Adipocyte (in vitro differentiated cells): ENCODE results near the gene OR4K13.

ENCODE experiments used
- DNase-seq: peaks from one replicate; pipeline ENCODE4 v3.0.0-alpha.2; 2015; ENCODE audit warnings: low read depth
- H3K27me3 ChIP-seq: replicated peaks from 2 replicates; pipeline ENCODE4 v1.7.0; 2013; ENCODE audit warnings: mild to moderate bottlenecking, low read length, moderate library complexity; ENCODE audit not compliant: control insufficient read depth, insufficient read depth
- H3K36me3 ChIP-seq: 2 replicates; pipeline ENCODE4 v1.7.0; 2013; ENCODE audit warnings: low read length, mild to moderate bottlenecking, moderate library complexity; ENCODE audit not compliant: control insufficient read depth, insufficient read depth, severe bottlenecking
- H3K4me1 ChIP-seq: 2 replicates; pipeline ENCODE4 v1.7.0; 2013; ENCODE audit warnings: mild to moderate bottlenecking, low read length, moderate library complexity; ENCODE audit not compliant: control insufficient read depth, insufficient read depth
- H3K4me3 ChIP-seq: 2 replicates; pipeline ENCODE4 v1.7.0; 2013; ENCODE audit warnings: mild to moderate bottlenecking, low read length, moderate library complexity
- H3K9ac ChIP-seq: 2 replicates; pipeline ENCODE4 v1.7.0; 2013; ENCODE audit warnings: mild to moderate bottlenecking, low read length, moderate library complexity
- H3K9me3 ChIP-seq: 2 replicates; pipeline ENCODE4 v1.7.0; 2013; ENCODE audit warnings: mild to moderate bottlenecking, low read length, moderate library complexity; ENCODE audit not compliant: control insufficient read depth

OR4K13 gene

DNA sequence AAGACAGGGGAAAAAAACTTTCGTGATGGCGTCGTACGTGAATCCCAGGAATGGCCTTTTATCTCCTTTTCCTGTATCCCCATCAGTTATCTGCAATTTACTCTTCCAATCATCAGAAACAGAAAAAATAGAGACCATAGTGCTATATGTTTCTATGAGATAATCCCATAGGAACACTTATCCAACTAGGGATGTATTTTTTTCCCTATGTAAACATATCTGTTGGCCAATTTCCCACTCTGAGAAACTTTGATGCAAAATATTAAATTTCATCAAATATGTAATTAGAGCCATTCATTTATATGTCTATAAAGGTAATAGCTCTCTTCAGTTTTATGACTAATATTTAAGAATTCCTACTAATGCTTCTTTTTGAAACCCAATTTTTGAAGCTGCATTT, at the start of gene OR4K13:
OR4K13 (minus strand) TSS at position 101 of the 400 bp plus-strand sequence. CDS start 1,280 bp downstream, outside the sequence.
- Histone ChIP-seq H3K27me3 (no peaks in the 10 kb centered on the region), H3K4me3 (no peak within 1 kb of the TSS), H3K9ac (no peak within 1 kb of the TSS), H3K9me3 (no peaks in the 10 kb centered on the region), H3K36me3 (no peaks in the 10 kb centered on the region), H3K4me1 (no peaks in the 10 kb centered on the region)
- DNase-seq: no peak

DNA sequence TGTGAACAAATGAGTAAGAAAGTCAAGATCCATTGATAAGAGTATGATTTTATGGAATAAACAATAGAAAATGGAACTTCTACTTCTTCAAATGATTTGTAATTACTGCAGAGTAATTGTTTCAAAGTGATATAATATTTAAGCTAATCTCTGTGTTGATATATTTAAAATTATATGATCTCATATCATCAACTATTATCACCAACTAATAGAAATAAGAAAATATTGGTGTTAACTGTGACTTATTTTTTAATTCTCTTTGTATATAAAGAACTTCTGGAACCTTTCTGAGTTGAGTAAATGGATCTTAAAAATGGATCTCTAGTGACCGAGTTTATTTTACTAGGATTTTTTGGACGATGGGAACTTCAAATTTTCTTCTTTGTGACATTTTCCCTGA, 23.9 kb upstream of the OR4K13 start, which contains the start of gene OR4L1:
OR4L1 (plus strand) TSS at position 301 of the 400 bp plus-strand sequence; CDS start at position 301, 0 bp downstream.
- Histone ChIP-seq H3K36me3 (no peaks in the 10 kb centered on the region), H3K4me1 (no peaks in the 10 kb centered on the region), H3K9me3 (no peaks in the 10 kb centered on the region), H3K9ac (no peak within 1 kb of the TSS), H3K4me3 (no peak within 1 kb of the TSS), H3K27me3 (no peaks in the 10 kb centered on the region)
- DNase-seq: no peak

GRCh38 chr14:20048202-20048601, 12.4 kb upstream of the OR4K13 start:
- no peaks in the 10 kb centered on the region for H3K36me3 ChIP-seq
- no peak for DNase-seq
- no peaks in the 10 kb centered on the region for H3K4me1 ChIP-seq
- H3K9me3 ChIP-seq: no peaks in the 10 kb centered on the region
- H3K27me3 ChIP-seq: no peaks in the 10 kb centered on the region
- H3K4me3 ChIP-seq: no peak overlapping the region
- H3K9ac ChIP-seq: no peak overlapping the region

- no peaks in the 10 kb centered on the region for H3K4me1 ChIP-seq
- H3K9ac ChIP-seq: no peak overlapping the region
- no peak for DNase-seq
- H3K4me3 ChIP-seq: no peak overlapping the region
- no peaks in the 10 kb centered on the region for H3K36me3 ChIP-seq
- H3K9me3 ChIP-seq: no peaks in the 10 kb centered on the region
- no peaks in the 10 kb centered on the region for H3K27me3 ChIP-seq
These were observed 8.4 kb upstream of the OR4K13 start for GRCh38 chr14:20044243-20044642.

- no peaks in the 10 kb centered on the region for H3K27me3 ChIP-seq
- H3K4me1 ChIP-seq: no peaks in the 10 kb centered on the region
- H3K9me3 ChIP-seq: no peaks in the 10 kb centered on the region
- H3K4me3 ChIP-seq: no peak overlapping the region
- H3K9ac ChIP-seq: no peak overlapping the region
- no peaks in the 10 kb centered on the region for H3K36me3 ChIP-seq
- no peak for DNase-seq
These were observed 389 bp downstream of the OR4K13 start for GRCh38 chr14:20035449-20035848.

- Histone ChIP-seq H3K9ac (no peak overlapping the region), H3K9me3 (no peaks in the 10 kb centered on the region), H3K4me3 (no peak overlapping the region), H3K27me3 (no peaks in the 10 kb centered on the region), H3K36me3 (no peaks in the 10 kb centered on the region), H3K4me1 (no peaks in the 10 kb centered on the region)
- DNase-seq: no peak
These were observed 4.8 kb downstream of the OR4K13 start for GRCh38 chr14:20031058-20031457.

- Histone ChIP-seq H3K36me3 (no peaks in the 10 kb centered on the region), H3K4me3 (no peak within 1 kb of the TSS), H3K9ac (no peak within 1 kb of the TSS), H3K9me3 (no peaks in the 10 kb centered on the region), H3K4me1 (no peaks in the 10 kb centered on the region), H3K27me3 (no peaks in the 10 kb centered on the region)
- no peak for DNase-seq
These were observed 16.5 kb downstream of the OR4K13 start, which contains the start of gene OR4K14 for GRCh38 chr14:20019257-20019865. Gene OR4K14 (minus strand): TSS chr14:20019307. CDS start chr14:20015193, 4,114 bp downstream.

DNA sequence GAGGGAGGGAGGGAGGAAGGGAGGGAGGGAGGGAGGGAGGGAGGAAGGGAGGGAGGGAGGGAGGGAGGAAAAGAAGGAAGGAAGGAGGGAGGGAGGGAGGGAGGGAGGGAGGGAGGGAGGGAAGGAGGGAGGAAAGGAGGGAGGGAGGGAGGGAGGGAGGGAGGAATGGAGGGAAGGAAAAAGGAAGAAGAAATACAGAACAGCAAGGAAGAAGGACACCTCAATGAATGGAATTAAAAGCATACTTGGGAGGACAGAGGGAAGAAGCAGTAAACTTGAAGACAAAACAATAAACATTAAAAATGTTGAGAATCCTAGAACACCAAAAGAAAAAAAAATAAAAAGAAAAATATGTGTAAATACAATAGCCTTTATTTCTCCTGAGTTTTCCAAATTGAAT, 27.7 kb downstream of the OR4K13 start:
- no peak for DNase-seq
- Histone ChIP-seq H3K27me3 (no peaks in the 10 kb centered on the region), H3K36me3 (no peaks in the 10 kb centered on the region), H3K4me3 (no peak overlapping the region), H3K9me3 (peaks cover 7% of the 10 kb centered on the region), H3K9ac (no peak overlapping the region), H3K4me1 (no peaks in the 10 kb centered on the region)

GRCh38 chr14:20002319-20002718, 33.5 kb downstream of the OR4K13 start:
- no peaks in the 10 kb centered on the region for H3K4me1 ChIP-seq
- no peaks in the 10 kb centered on the region for H3K27me3 ChIP-seq
- H3K4me3 ChIP-seq: no peak overlapping the region
- no peak overlapping the region for H3K9ac ChIP-seq
- peaks cover 4% of the 10 kb centered on the region for H3K9me3 ChIP-seq
- no peaks in the 10 kb centered on the region for H3K36me3 ChIP-seq
- no peak for DNase-seq

GRCh38 chr14:20001863-20002262, 34.0 kb downstream of the OR4K13 start, which contains the start of gene OR4Q2:
Gene OR4Q2 (plus strand): TSS chr14:20002163.
- Histone ChIP-seq H3K36me3 (no peaks in the 10 kb centered on the region), H3K4me1 (no peaks in the 10 kb centered on the region), H3K4me3 (no peak within 1 kb of the TSS), H3K9ac (no peak within 1 kb of the TSS), H3K27me3 (no peaks in the 10 kb centered on the region), H3K9me3 (peaks cover 4% of the 10 kb centered on the region)
- no peak for DNase-seq

- Histone ChIP-seq H3K36me3 (no peaks in the 10 kb centered on the region), H3K4me1 (no peaks in the 10 kb centered on the region), H3K4me3 (no peak overlapping the region), H3K9me3 (no peaks in the 10 kb centered on the region), H3K27me3 (no peaks in the 10 kb centered on the region), H3K9ac (no peak overlapping the region)
- no peak for DNase-seq
These were observed 42.4 kb downstream of the OR4K13 start for GRCh38 chr14:19993438-19993837.
